PFSK-1 (cell line): ENCODE results near the gene CAMK1D.

Experiments used
- POLR2AphosphoS5 ChIP-seq: IDR thresholded peaks from 2 replicates; pipeline ENCODE4 v1.6.1; 2012; ENCODE audit warnings: low read depth, mild to moderate bottlenecking, control low read depth, low read length, moderate library complexity
- SIN3A ChIP-seq: IDR thresholded peaks from 2 replicates; pipeline ENCODE4 v1.6.1; 2012; ENCODE audit warnings: mild to moderate bottlenecking, low read length, moderate library complexity, borderline replicate concordance; ENCODE audit not compliant: insufficient read depth
- TAF1 ChIP-seq: IDR thresholded peaks from 2 replicates; pipeline ENCODE4 v1.6.1; 2012; ENCODE audit warnings: low read length, control low read depth, borderline replicate concordance; ENCODE audit not compliant: insufficient read depth
- TF ChIP-seq, protein P1 (sequence below), 2 experiments: IDR thresholded peaks; 2 replicates each; pipeline versions ENCODE4 v1.6.1 to v1.8.0; 2011 to 2012; ENCODE audit warnings: low read depth in 2 of 2, low read length in 2 of 2, control low read depth in 1 of 2, inconsistent platforms in 1 of 2, mild to moderate bottlenecking in 1 of 2, moderate library complexity in 1 of 2; ENCODE audit not compliant: insufficient read depth in 1 of 2

DNA sequence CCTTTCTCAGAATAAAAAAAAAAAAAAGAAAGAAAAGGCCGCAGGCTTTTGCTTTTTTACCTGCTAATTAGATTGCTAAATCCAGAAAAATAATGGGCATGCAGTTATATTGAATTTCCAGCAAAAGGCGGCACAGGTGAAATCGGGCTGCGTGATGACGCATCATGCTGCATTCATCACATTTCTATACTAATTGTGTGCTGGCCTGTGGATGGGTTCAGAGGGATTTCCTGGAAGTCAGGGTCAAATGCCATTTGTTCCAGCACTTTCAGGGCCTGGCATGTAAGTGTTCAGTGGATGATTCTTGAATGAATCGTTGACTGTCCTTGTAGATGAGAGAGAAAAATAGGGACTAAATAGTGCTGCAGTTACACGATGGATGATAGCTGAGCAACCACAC lies 292.7 kb downstream of the CAMK1D start:
- no peak for TF ChIP-seq TAF1
- no peak for TF ChIP-seq SIN3A
- TF ChIP-seq, protein P1, sequence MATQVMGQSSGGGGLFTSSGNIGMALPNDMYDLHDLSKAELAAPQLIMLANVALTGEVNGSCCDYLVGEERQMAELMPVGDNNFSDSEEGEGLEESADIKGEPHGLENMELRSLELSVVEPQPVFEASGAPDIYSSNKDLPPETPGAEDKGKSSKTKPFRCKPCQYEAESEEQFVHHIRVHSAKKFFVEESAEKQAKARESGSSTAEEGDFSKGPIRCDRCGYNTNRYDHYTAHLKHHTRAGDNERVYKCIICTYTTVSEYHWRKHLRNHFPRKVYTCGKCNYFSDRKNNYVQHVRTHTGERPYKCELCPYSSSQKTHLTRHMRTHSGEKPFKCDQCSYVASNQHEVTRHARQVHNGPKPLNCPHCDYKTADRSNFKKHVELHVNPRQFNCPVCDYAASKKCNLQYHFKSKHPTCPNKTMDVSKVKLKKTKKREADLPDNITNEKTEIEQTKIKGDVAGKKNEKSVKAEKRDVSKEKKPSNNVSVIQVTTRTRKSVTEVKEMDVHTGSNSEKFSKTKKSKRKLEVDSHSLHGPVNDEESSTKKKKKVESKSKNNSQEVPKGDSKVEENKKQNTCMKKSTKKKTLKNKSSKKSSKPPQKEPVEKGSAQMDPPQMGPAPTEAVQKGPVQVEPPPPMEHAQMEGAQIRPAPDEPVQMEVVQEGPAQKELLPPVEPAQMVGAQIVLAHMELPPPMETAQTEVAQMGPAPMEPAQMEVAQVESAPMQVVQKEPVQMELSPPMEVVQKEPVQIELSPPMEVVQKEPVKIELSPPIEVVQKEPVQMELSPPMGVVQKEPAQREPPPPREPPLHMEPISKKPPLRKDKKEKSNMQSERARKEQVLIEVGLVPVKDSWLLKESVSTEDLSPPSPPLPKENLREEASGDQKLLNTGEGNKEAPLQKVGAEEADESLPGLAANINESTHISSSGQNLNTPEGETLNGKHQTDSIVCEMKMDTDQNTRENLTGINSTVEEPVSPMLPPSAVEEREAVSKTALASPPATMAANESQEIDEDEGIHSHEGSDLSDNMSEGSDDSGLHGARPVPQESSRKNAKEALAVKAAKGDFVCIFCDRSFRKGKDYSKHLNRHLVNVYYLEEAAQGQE (IDR thresholded peaks at IDR 0.05; ENCODE audit: insufficient read depth in 1 of 2, low read depth in 2 of 2, low read length in 2 of 2): no peak
- TF ChIP-seq POLR2AphosphoS5: no peak
